ENCODE data around the gene HECA. TPM values are rescaled to one million over a fixed set of nuclear protein-coding genes. Genes with fewer than 3 reads are reported as not detected.

The HECA gene
- total RNA-seq, 1 experiment from 2014 or later = 9.4 TPM

- CTCF ChIA-PET = no interaction called here
- no peak for DNase-seq (ENCODE audit: low spot score)
Measured at GRCh38 chr6:139129284-139129683, 5.6 kb upstream of the HECA start.

GRCh38 chr6:139131736-139132280 is 3.1 kb upstream of the HECA start:
- DNase-seq (ENCODE audit: low spot score) = no peak
- H3K4me1 Mint-ChIP-seq = peaks cover 5% of the 10 kb centered on the region
- H3K27me3 Mint-ChIP-seq (ENCODE audit: low read depth) = peaks cover 12% of the 10 kb centered on the region
- ATAC-seq = no peak
- H3K9me3 Mint-ChIP-seq = 0 out of 2 replicates have a peak, but pooled peaks cover 3% of the 10 kb centered on the region
- no peak overlapping the region for H3K4me3 Mint-ChIP-seq
- POLR2A ChIA-PET = no interaction called here
- H3K27ac Mint-ChIP-seq = no peak overlapping the region
- H3K36me3 Mint-ChIP-seq = no peaks in the 10 kb centered on the region
- CTCF ChIA-PET = no interaction called here
- TF ChIP-seq ESRRA (CRISPR knock-in tag; IDR thresholded peaks at IDR 0.05; ENCODE audit: borderline replicate concordance) (no peak), JUN (CRISPR knock-in tag; IDR thresholded peaks at IDR 0.05) (no peak), FOXJ3 (CRISPR knock-in tag; IDR thresholded peaks at IDR 0.05; ENCODE audit: borderline replicate concordance) (no peak), GABPB1 (CRISPR knock-in tag; IDR thresholded peaks at IDR 0.05) (no peak), ZNF512 (CRISPR knock-in tag; IDR thresholded peaks at IDR 0.05; ENCODE audit: borderline replicate concordance) (no peak), ZSCAN18 (CRISPR knock-in tag; IDR thresholded peaks at IDR 0.05) (no peak), STAT6 (CRISPR knock-in tag; conservative IDR thresholded peaks at IDR 0.05; ENCODE audit: low read depth) (no peak), NR2C2 (CRISPR knock-in tag; IDR thresholded peaks at IDR 0.05) (no peak), ZNF138 (CRISPR knock-in tag; conservative IDR thresholded peaks at IDR 0.05) (no peak), SMAD4 (CRISPR knock-in tag; IDR thresholded peaks at IDR 0.05) (no peak)
- TF ChIP-seq, protein P1, sequence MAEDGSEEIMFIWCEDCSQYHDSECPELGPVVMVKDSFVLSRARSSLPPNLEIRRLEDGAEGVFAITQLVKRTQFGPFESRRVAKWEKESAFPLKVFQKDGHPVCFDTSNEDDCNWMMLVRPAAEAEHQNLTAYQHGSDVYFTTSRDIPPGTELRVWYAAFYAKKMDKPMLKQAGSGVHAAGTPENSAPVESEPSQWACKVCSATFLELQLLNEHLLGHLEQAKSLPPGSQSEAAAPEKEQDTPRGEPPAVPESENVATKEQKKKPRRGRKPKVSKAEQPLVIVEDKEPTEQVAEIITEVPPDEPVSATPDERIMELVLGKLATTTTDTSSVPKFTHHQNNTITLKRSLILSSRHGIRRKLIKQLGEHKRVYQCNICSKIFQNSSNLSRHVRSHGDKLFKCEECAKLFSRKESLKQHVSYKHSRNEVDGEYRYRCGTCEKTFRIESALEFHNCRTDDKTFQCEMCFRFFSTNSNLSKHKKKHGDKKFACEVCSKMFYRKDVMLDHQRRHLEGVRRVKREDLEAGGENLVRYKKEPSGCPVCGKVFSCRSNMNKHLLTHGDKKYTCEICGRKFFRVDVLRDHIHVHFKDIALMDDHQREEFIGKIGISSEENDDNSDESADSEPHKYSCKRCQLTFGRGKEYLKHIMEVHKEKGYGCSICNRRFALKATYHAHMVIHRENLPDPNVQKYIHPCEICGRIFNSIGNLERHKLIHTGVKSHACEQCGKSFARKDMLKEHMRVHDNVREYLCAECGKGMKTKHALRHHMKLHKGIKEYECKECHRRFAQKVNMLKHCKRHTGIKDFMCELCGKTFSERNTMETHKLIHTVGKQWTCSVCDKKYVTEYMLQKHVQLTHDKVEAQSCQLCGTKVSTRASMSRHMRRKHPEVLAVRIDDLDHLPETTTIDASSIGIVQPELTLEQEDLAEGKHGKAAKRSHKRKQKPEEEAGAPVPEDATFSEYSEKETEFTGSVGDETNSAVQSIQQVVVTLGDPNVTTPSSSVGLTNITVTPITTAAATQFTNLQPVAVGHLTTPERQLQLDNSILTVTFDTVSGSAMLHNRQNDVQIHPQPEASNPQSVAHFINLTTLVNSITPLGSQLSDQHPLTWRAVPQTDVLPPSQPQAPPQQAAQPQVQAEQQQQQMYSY (CRISPR knock-in tag; IDR thresholded peaks at IDR 0.05) = no peak
- TF ChIP-seq, protein P2, sequence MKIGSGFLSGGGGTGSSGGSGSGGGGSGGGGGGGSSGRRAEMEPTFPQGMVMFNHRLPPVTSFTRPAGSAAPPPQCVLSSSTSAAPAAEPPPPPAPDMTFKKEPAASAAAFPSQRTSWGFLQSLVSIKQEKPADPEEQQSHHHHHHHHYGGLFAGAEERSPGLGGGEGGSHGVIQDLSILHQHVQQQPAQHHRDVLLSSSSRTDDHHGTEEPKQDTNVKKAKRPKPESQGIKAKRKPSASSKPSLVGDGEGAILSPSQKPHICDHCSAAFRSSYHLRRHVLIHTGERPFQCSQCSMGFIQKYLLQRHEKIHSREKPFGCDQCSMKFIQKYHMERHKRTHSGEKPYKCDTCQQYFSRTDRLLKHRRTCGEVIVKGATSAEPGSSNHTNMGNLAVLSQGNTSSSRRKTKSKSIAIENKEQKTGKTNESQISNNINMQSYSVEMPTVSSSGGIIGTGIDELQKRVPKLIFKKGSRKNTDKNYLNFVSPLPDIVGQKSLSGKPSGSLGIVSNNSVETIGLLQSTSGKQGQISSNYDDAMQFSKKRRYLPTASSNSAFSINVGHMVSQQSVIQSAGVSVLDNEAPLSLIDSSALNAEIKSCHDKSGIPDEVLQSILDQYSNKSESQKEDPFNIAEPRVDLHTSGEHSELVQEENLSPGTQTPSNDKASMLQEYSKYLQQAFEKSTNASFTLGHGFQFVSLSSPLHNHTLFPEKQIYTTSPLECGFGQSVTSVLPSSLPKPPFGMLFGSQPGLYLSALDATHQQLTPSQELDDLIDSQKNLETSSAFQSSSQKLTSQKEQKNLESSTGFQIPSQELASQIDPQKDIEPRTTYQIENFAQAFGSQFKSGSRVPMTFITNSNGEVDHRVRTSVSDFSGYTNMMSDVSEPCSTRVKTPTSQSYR (CRISPR knock-in tag; IDR thresholded peaks at IDR 0.05) = no peak

More at GRCh38 chr6:139129284-139129683, 5.6 kb upstream of the HECA start:
- Mint-ChIP-seq H3K27me3 (ENCODE audit: low read depth) (no peaks in the 10 kb centered on the region), H3K27ac (no peak overlapping the region), H3K36me3 (no peaks in the 10 kb centered on the region), H3K4me3 (no peak overlapping the region), H3K9me3 (no peaks in the 10 kb centered on the region), H3K4me1 (peaks cover 6% of the 10 kb centered on the region)
- POLR2A ChIA-PET = no interaction called here
- no peak for ATAC-seq
- TF ChIP-seq ZNF396 (CRISPR knock-in tag; IDR thresholded peaks at IDR 0.05; ENCODE audit: borderline replicate concordance) (no peak), IRF1 (CRISPR knock-in tag; IDR thresholded peaks at IDR 0.05) (no peak)
- TF ChIP-seq, protein P3, sequence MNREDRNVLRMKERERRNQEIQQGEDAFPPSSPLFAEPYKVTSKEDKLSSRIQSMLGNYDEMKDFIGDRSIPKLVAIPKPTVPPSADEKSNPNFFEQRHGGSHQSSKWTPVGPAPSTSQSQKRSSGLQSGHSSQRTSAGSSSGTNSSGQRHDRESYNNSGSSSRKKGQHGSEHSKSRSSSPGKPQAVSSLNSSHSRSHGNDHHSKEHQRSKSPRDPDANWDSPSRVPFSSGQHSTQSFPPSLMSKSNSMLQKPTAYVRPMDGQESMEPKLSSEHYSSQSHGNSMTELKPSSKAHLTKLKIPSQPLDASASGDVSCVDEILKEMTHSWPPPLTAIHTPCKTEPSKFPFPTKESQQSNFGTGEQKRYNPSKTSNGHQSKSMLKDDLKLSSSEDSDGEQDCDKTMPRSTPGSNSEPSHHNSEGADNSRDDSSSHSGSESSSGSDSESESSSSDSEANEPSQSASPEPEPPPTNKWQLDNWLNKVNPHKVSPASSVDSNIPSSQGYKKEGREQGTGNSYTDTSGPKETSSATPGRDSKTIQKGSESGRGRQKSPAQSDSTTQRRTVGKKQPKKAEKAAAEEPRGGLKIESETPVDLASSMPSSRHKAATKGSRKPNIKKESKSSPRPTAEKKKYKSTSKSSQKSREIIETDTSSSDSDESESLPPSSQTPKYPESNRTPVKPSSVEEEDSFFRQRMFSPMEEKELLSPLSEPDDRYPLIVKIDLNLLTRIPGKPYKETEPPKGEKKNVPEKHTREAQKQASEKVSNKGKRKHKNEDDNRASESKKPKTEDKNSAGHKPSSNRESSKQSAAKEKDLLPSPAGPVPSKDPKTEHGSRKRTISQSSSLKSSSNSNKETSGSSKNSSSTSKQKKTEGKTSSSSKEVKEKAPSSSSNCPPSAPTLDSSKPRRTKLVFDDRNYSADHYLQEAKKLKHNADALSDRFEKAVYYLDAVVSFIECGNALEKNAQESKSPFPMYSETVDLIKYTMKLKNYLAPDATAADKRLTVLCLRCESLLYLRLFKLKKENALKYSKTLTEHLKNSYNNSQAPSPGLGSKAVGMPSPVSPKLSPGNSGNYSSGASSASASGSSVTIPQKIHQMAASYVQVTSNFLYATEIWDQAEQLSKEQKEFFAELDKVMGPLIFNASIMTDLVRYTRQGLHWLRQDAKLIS (CRISPR knock-in tag; IDR thresholded peaks at IDR 0.05; ENCODE audit: borderline replicate concordance) = no peak
